ENCODE measurements around the gene MAGI1.

The MAGI1 gene

DNA sequence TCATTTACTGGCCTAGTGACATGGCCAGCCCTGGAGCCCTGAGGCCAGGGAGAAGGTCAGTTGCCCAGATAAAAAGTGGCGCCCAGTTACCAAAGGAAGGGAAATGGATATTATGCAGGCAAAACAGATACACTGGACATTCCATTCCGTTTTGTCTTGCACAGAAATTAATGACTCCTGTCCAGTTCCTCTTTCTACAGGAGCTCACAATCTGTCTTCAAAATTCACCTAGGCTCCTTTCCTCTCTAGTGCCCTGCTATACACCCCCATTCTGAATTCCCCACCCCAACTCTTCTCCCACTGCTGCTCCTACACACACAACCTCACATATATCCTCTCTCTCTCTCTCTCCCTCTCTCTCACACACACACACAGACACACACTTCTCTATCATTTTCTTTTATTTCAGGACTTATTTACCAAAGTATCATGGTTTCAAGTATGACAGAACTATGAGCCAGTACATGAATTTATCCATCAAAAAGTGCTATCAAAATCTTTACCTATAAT is 229.0 kb downstream of the MAGI1 start:
- no peaks in the 10 kb centered on the region for H3K9me2 ChIP-seq (replicated peaks; ENCODE audit: insufficient read depth, low read length)
- no peak overlapping the region for H3K4me3 ChIP-seq (ENCODE audit: insufficient read depth, low read length, poor library complexity, severe bottlenecking)
- H4K20me1 ChIP-seq (ENCODE audit: low read depth, low read length), result no peaks in the 10 kb centered on the region
- no peaks in the 10 kb centered on the region for H3K9me3 ChIP-seq (ENCODE audit: insufficient read depth, low read length)
- no peak overlapping the region for H3K4me2 ChIP-seq (ENCODE audit: low read depth, low read length, poor library complexity, severe bottlenecking)
- no peak overlapping the region for H2AFZ ChIP-seq (ENCODE audit: low read depth, low read length, severe bottlenecking)
- TF ChIP-seq EZH2phosphoT487 (conservative IDR thresholded peaks at IDR 0.05; ENCODE audit: low read length), result no peak
- no peak for TF ChIP-seq CTCF (IDR thresholded peaks at IDR 0.05; ENCODE audit: insufficient read depth, low read length, poor library complexity, severe bottlenecking)
- no peaks in the 10 kb centered on the region for H3K36me3 ChIP-seq (ENCODE audit: low read length)
- no peaks in the 10 kb centered on the region for H3K79me2 ChIP-seq (ENCODE audit: insufficient read depth, low read length)
- no peak overlapping the region for H3K27ac ChIP-seq (ENCODE audit: low read depth, low read length)
- H3F3A ChIP-seq (ENCODE audit: insufficient read depth), result no peaks in the 10 kb centered on the region
- H3K9ac ChIP-seq (ENCODE audit: low read length), result no peak overlapping the region
- H3K27me3 ChIP-seq (ENCODE audit: low read length), result no peaks in the 10 kb centered on the region

DNA sequence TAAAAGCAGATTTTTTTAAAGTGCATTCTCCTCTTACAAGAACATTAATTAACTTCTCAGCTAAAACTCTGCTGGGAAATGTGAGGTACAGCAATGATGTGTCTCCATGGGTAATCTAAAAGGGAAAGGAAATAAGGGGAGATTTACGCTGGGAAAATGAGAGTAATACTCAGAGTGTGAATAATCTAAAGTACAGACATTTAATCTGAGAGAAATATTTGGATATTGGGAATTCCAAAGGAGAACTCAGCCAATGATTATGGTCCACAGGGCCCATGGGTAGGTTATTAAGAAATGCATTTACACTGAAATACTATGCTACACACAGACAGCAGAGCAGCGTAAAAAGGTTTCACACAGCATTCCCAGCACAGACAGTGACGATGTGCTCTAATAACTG is 229.9 kb downstream of the MAGI1 start:
- no peak overlapping the region for H3K9ac ChIP-seq (ENCODE audit: low read length)
- H3K9me3 ChIP-seq (ENCODE audit: insufficient read depth, low read length), result no peaks in the 10 kb centered on the region
- H3K36me3 ChIP-seq (ENCODE audit: low read length), result no peaks in the 10 kb centered on the region
- H3F3A ChIP-seq (ENCODE audit: insufficient read depth), result no peaks in the 10 kb centered on the region
- no peak overlapping the region for H3K27ac ChIP-seq (ENCODE audit: low read depth, low read length)
- no peaks in the 10 kb centered on the region for H3K27me3 ChIP-seq (ENCODE audit: low read length)
- H4K20me1 ChIP-seq (ENCODE audit: low read depth, low read length), result no peaks in the 10 kb centered on the region
- H2AFZ ChIP-seq (ENCODE audit: low read depth, low read length, severe bottlenecking), result no peak overlapping the region
- H3K79me2 ChIP-seq (ENCODE audit: insufficient read depth, low read length), result no peaks in the 10 kb centered on the region
- TF ChIP-seq EZH2phosphoT487 (conservative IDR thresholded peaks at IDR 0.05; ENCODE audit: low read length) (no peak), CTCF (IDR thresholded peaks at IDR 0.05; ENCODE audit: insufficient read depth, low read length, poor library complexity, severe bottlenecking) (no peak)
- no peaks in the 10 kb centered on the region for H3K9me2 ChIP-seq (replicated peaks; ENCODE audit: insufficient read depth, low read length)
- no peak overlapping the region for H3K4me3 ChIP-seq (ENCODE audit: insufficient read depth, low read length, poor library complexity, severe bottlenecking)
- no peak overlapping the region for H3K4me2 ChIP-seq (ENCODE audit: low read depth, low read length, poor library complexity, severe bottlenecking)

DNA sequence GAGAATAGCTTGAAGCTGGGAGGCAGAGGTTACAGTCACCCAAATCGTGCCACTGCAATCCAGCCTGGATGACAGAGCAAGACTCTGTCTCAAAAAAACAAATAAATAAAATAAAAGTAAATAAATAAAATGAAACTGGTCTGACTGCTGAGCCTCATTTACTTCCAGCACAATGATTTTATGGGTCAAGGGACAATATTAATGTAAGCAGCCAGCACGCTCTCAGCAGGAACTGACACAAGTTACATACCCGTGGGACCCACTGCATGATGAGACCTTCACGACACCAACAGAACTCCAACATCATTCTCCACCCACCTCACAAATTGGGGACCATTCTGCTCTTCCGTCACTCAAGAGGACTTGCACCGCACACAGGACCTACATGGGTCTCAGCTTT is 230.3 kb downstream of the MAGI1 start:
- Histone ChIP-seq H3K9me2 (replicated peaks; ENCODE audit: insufficient read depth, low read length) (no peaks in the 10 kb centered on the region), H3K4me2 (ENCODE audit: low read depth, low read length, poor library complexity, severe bottlenecking) (no peak overlapping the region), H3K4me3 (ENCODE audit: insufficient read depth, low read length, poor library complexity, severe bottlenecking) (no peak overlapping the region), H3K79me2 (ENCODE audit: insufficient read depth, low read length) (no peaks in the 10 kb centered on the region), H3K9ac (ENCODE audit: low read length) (no peak overlapping the region), H4K20me1 (ENCODE audit: low read depth, low read length) (no peaks in the 10 kb centered on the region), H3K9me3 (ENCODE audit: insufficient read depth, low read length) (no peaks in the 10 kb centered on the region), H3K27me3 (ENCODE audit: low read length) (no peaks in the 10 kb centered on the region), H2AFZ (ENCODE audit: low read depth, low read length, severe bottlenecking) (no peak overlapping the region), H3F3A (ENCODE audit: insufficient read depth) (no peaks in the 10 kb centered on the region), H3K27ac (ENCODE audit: low read depth, low read length) (no peak overlapping the region), H3K36me3 (ENCODE audit: low read length) (no peaks in the 10 kb centered on the region)
- TF ChIP-seq EZH2phosphoT487 (conservative IDR thresholded peaks at IDR 0.05; ENCODE audit: low read length), result no peak
- TF ChIP-seq CTCF (IDR thresholded peaks at IDR 0.05; ENCODE audit: insufficient read depth, low read length, poor library complexity, severe bottlenecking), result no peak
